ENCODE data around the gene PEA15.

The PEA15 gene

DNA sequence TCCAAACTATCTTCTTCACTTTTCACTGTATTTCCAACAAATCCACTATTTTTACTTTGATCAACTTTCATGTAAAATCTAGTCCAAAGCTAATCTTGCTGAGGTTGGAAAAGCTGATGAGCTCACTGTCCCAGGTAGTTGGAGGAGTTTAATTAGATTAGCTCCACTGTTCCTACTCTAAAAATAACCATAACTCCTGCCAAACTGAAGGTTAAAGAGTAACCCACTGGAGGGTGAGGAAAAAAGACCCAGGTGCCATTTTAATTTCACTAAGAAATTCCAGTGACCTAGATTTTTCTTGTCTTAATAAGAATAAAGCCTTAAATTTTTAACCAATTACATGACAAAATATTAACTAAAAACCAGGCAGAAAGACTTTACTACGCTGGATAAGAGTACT, 41.9 kb downstream of the PEA15 start:
- Histone ChIP-seq H3K36me3 (ENCODE audit: insufficient read depth, low read length) (peaks cover 37% of the 10 kb centered on the region), H3K4me3 (ENCODE audit: low read length) (no peak overlapping the region), H3K27ac (ENCODE audit: low read depth, low read length) (no peak overlapping the region), H3K27me3 (ENCODE audit: insufficient read depth, low read length) (no peaks in the 10 kb centered on the region), H3K9me3 (ENCODE audit: insufficient read depth, low read depth, low read length) (no peaks in the 10 kb centered on the region), H3K4me1 (ENCODE audit: insufficient read depth, low read length) (no peaks in the 10 kb centered on the region), H3K9ac (ENCODE audit: low read depth, low read length) (no peak overlapping the region)
- WGBS: 81% methylated on average over 1 of the region's 1 CpG

DNA sequence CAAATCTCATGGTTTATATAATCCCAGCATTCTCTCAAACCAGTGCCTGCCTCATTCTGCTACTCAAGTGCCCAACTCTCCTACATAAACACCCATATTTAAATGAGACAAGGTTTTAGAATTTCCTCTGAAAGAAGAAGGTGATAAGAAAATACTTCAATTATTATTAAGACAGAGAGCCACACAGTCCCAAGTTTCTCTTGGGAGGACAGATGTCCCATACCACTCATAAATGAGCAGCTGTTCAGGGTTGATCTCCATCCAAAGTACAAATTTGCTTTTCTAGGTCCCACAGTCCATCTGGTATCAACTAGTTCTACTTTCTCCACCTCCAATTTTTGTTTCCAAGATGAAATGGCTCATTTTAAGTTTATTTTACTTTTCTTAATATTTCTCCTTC, 45.8 kb downstream of the PEA15 start:
- Histone ChIP-seq H3K9me3 (ENCODE audit: insufficient read depth, low read depth, low read length) (no peaks in the 10 kb centered on the region), H3K4me1 (ENCODE audit: insufficient read depth, low read length) (no peaks in the 10 kb centered on the region), H3K4me3 (ENCODE audit: low read length) (no peak overlapping the region), H3K9ac (ENCODE audit: low read depth, low read length) (no peak overlapping the region), H3K27ac (ENCODE audit: low read depth, low read length) (no peak overlapping the region), H3K36me3 (ENCODE audit: insufficient read depth, low read length) (peaks cover 20% of the 10 kb centered on the region), H3K27me3 (ENCODE audit: insufficient read depth, low read length) (no peaks in the 10 kb centered on the region)

DNA sequence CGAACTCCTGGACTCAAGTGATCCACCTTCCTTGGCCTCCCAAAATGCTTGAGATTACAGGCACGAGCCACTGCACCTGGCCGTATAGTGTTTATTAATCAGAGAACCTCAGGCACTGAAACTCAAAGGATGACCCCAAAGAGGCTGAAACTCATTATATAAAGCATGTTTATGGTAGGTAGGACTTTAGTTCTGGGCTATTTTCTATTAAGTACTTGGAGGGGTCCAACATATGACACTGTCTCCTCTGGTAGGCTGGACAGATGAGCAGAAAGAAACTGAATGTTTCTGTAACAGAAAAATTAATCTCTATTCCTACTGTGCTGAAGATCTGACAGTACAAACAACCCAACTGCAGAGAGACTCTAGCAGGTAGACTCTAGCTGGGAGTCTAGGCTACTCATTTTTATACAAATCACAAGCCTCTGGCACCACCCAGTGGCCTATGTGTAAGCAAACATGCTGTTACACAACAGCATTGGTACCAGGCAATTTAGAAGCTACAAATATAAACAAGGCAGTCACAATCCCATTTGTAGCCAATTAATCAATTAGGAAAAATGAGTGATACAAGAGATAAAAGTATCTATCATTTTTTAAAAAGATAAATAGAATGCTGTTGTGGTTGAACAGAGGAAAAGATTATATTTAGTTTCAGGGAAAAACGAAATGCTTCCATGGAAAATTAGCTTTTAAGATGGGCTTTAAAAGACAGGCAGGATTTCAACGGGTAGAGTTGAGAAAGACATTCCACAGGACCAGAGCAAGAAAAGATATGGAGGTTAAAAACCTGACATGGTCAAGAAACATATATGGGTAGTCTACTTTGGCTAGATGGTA, 46.7 kb downstream of the PEA15 start:
- no peaks in the 10 kb centered on the region for H3K27me3 ChIP-seq (ENCODE audit: insufficient read depth, low read length)
- H3K4me1 ChIP-seq (ENCODE audit: insufficient read depth, low read length): peaks cover 1% of the 10 kb centered on the region; the same call in 1 of the 2 replicates
- H3K27ac ChIP-seq (ENCODE audit: low read depth, low read length): no peak overlapping the region; the same call in 1 of the 2 replicates
- H3K36me3 ChIP-seq (ENCODE audit: insufficient read depth, low read length): peaks cover 20% of the 10 kb centered on the region
- H3K4me3 ChIP-seq (ENCODE audit: low read length): no peak overlapping the region
- no peak overlapping the region for H3K9ac ChIP-seq (ENCODE audit: low read depth, low read length)
- no peaks in the 10 kb centered on the region for H3K9me3 ChIP-seq (ENCODE audit: insufficient read depth, low read depth, low read length)
- WGBS: 86% methylated on average over 5 of the region's 5 CpGs

DNA sequence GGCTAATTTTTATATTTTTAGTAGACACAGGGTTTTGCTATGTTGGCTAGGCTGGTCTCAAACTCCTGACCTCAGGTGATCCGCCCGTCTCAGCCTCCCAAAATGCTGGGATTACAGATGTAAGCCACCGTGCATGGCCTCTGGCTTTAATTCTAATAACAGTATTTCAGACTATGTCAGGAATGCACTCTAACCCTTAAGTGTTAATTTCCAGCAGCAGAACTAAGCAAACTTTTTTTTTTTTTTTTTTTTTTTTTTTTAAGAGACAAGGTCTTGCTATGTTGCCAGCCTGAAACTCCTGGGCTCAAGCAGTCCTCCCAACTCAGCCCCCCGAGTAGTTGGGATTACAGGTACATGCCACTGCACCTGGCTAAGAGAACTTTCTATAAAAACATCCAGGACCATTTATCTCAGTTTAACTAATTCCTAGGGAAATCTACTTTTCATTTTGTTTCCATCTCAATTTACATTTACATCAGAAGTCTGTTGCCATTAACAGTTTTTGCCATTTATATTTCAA, 50.7 kb downstream of the PEA15 start:
- H3K27ac ChIP-seq (ENCODE audit: low read depth, low read length): no peak overlapping the region
- H3K4me1 ChIP-seq (ENCODE audit: insufficient read depth, low read length): peaks cover 16% of the 10 kb centered on the region
- no peaks in the 10 kb centered on the region for H3K9me3 ChIP-seq (ENCODE audit: insufficient read depth, low read depth, low read length)
- no peak overlapping the region for H3K9ac ChIP-seq (ENCODE audit: low read depth, low read length)
- H3K4me3 ChIP-seq (ENCODE audit: low read length): no peak overlapping the region
- H3K27me3 ChIP-seq (ENCODE audit: insufficient read depth, low read length): no peaks in the 10 kb centered on the region
- peaks cover 20% of the 10 kb centered on the region for H3K36me3 ChIP-seq (ENCODE audit: insufficient read depth, low read length)
- 91% methylated on average over 4 of the region's 4 CpGs for WGBS

DNA sequence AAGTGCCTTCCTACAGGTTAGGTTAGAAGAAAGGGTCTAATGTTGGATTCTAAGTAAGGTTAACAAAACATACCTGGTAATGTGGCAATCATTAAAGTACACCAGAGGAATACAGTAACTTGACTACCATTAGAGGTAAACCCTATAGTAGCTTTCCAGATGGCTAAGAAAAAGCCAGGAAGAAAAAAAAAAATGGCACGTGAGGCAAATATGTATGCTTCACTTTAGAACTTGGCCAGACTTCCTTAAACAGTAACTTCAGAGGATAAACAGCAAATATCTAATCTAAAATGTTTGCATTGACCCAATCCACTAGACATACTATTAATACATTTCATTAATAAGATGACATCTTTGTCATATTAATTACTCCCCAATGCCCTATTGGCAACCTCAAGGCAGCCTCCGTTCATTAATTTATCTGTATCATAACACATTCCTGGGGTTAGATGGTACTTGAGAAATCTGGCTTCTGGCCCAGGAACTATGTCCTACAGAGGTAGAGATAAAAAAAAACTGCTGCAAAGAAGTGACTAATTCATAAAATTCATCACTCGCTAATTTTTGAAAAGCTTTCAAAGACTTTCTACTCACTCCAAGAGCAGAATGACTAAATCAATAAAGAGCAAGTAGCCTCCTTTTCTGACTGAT, 51.3 kb downstream of the PEA15 start:
- WGBS: 94% methylated on average over 2 of the region's 3 CpGs
- no peak overlapping the region for H3K9ac ChIP-seq (ENCODE audit: low read depth, low read length)
- H3K27ac ChIP-seq (ENCODE audit: low read depth, low read length): no peak overlapping the region
- H3K4me3 ChIP-seq (ENCODE audit: low read length): no peak overlapping the region
- H3K9me3 ChIP-seq (ENCODE audit: insufficient read depth, low read depth, low read length): no peaks in the 10 kb centered on the region
- H3K27me3 ChIP-seq (ENCODE audit: insufficient read depth, low read length): no peaks in the 10 kb centered on the region
- H3K36me3 ChIP-seq (ENCODE audit: insufficient read depth, low read length): peaks cover 14% of the 10 kb centered on the region
- peaks cover 21% of the 10 kb centered on the region for H3K4me1 ChIP-seq (ENCODE audit: insufficient read depth, low read length)

DNA sequence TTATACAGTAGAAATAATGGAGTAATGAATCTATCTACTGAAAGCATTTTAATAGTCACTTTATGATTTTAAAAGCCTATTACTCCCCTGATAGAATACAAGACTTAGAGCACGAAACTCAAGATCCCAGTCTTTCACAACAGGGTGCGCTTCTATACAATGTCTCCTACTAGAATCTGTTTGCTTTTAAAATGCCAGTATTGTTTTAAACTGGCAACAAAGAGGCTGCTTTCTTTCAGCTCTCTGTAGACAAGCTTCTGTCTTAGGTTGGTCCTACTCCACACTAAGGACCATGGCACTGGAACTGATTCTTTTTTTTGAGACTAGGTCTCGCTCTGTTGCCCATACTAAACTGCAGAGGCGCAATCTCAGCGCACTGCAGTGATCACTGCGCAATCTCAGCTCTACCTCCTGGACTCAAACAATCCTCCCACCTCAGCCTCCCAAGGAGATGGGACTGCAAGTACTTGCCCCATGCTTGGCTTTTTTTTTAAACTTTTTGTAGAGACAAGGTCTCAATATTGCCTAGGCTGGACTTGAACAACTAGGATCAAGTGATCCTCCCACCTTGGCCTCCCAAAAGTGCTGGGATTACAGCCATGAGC, 52.3 kb downstream of the PEA15 start:
- WGBS: 94% methylated on average over 6 of the region's 6 CpGs
- Histone ChIP-seq H3K36me3 (ENCODE audit: insufficient read depth, low read length) (peaks cover 12% of the 10 kb centered on the region), H3K27me3 (ENCODE audit: insufficient read depth, low read length) (no peaks in the 10 kb centered on the region), H3K27ac (ENCODE audit: low read depth, low read length) (peak overlapping the region; percentile 38; the same call in 1 of the 2 replicates), H3K4me3 (ENCODE audit: low read length) (no peak overlapping the region), H3K4me1 (ENCODE audit: insufficient read depth, low read length) (peaks cover 21% of the 10 kb centered on the region), H3K9me3 (ENCODE audit: insufficient read depth, low read depth, low read length) (no peaks in the 10 kb centered on the region), H3K9ac (ENCODE audit: low read depth, low read length) (peak overlapping the region; percentile 37; the same call in 1 of the 2 replicates)

DNA sequence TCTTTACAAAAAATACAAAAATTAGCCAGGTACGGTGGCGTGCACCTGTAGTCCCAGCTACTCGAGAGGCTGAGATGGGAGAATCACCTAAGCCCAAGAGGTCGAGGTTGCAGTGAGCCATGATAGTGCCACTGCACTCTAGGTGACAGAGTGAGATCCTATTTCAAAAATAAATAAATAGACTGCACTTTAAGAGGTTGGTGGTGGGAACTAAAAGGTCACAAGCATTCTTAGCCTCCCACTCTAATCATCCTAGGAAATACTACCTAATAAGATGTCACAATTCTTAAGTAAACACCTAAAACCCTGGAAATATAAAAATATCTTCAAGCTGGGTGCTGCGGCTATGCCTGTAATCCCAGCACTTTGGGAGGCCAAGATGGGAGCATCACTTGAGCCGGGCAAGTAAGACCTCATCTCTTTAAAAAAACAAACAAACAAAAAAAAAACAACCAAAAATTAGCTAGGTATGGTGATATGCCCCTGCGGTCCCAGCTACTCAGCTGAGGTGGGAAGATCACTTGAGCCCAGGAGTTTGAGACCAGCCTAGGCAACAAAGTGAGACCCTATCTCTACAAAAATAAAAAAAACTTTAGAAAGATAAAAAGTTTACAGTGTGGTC, 53.1 kb downstream of the PEA15 start:
- no peak overlapping the region for H3K4me3 ChIP-seq (ENCODE audit: low read length)
- H3K27me3 ChIP-seq (ENCODE audit: insufficient read depth, low read length): no peaks in the 10 kb centered on the region
- no peak overlapping the region for H3K9ac ChIP-seq (ENCODE audit: low read depth, low read length)
- peaks cover 21% of the 10 kb centered on the region for H3K4me1 ChIP-seq (ENCODE audit: insufficient read depth, low read length)
- WGBS: 95% methylated on average over 7 of the region's 7 CpGs
- H3K27ac ChIP-seq (ENCODE audit: low read depth, low read length): no peak overlapping the region
- H3K36me3 ChIP-seq (ENCODE audit: insufficient read depth, low read length): peaks cover 12% of the 10 kb centered on the region
- no peaks in the 10 kb centered on the region for H3K9me3 ChIP-seq (ENCODE audit: insufficient read depth, low read depth, low read length)

DNA sequence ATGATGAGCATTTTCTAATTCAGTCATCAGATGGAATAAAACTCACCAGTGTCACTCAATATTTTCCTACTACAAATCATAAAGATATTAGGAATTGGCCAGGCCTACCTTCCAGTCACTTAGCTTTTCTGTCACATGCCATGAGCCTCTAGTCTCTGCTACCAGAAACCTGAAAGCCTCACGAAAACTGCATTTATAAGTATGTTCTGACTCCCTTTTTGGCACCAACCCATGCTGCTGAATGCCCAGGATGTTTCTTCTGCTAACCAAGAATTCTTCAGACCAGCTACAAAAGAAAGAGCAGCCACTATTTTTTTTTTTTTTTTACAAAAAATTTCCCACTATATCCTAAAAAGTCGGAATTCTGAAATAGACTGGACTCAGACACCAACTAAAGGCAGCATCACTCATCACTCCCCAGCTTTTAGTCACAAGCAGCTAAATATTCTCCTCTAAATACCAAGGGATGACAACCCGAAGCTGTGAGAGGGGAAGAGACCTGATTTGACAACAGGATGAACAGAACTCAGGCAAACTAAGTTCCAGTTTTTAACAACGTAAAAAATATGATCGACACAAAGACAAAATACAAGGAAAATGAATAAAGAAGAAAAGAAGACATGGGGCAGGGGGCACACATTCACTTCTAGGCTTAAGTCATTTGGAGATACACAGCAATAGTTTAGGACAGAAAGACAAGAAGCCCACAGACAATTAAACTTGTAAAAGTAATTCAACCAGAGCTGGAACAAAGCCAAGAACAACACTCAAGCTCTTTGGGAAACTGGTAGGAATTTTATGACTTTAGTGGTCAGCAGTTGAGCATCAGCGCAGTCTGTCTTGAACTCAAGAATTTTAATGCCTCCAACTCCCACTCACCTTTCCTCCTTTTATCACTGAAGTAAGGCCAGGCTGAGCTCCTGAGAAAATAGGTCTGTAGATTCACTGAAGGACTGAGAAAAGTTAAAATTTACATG, 55.5 kb downstream of the PEA15 start:
- no peaks in the 10 kb centered on the region for H3K9me3 ChIP-seq (ENCODE audit: insufficient read depth, low read depth, low read length)
- peak overlapping the region; percentile 91 for H3K4me3 ChIP-seq (ENCODE audit: low read length)
- H3K9ac ChIP-seq (ENCODE audit: low read depth, low read length): peak overlapping the region; percentile 95; the same call in 1 of the 2 replicates
- H3K36me3 ChIP-seq (ENCODE audit: insufficient read depth, low read length): peaks cover 5% of the 10 kb centered on the region; the same call in 1 of the 2 replicates
- peaks cover 21% of the 10 kb centered on the region for H3K4me1 ChIP-seq (ENCODE audit: insufficient read depth, low read length)
- 79% methylated on average over 6 of the region's 6 CpGs for WGBS
- no peaks in the 10 kb centered on the region for H3K27me3 ChIP-seq (ENCODE audit: insufficient read depth, low read length)
- H3K27ac ChIP-seq (ENCODE audit: low read depth, low read length): peak overlapping the region; percentile 98; the same call in 1 of the 2 replicates

DNA sequence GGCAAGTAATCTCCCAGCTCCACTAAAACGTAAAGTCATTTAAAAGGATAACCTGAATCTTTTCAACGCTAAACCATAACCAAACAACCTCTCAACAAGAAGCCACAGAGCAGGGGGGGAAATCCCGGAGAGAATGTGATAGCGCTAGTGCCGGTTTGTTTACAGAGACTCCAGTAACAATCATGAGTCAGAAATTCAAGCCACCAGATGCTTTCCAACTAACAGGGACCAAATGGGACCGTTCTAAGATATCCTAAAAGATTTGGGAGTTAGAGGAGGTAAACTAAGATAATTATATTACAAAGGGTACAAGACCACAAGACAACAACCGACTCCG, 56.3 kb downstream of the PEA15 start:
- Histone ChIP-seq H3K36me3 (ENCODE audit: insufficient read depth, low read length) (peaks cover 5% of the 10 kb centered on the region; the same call in 1 of the 2 replicates), H3K4me3 (ENCODE audit: low read length) (peak overlapping the region; percentile 91), H3K27me3 (ENCODE audit: insufficient read depth, low read length) (no peaks in the 10 kb centered on the region), H3K27ac (ENCODE audit: low read depth, low read length) (peak overlapping the region; percentile 98), H3K9me3 (ENCODE audit: insufficient read depth, low read depth, low read length) (no peaks in the 10 kb centered on the region), H3K9ac (ENCODE audit: low read depth, low read length) (peak overlapping the region; percentile 95), H3K4me1 (ENCODE audit: insufficient read depth, low read length) (peaks cover 21% of the 10 kb centered on the region)
- WGBS: 0% methylated on average over 4 of the region's 8 CpGs
